ENCODE measurements around the gene LGALS16.
A peak's percentile ranks its signal among the peaks of the same experiment; 100 is the strongest.
"Not testable (repeated sequence)": the region's sequence is repeated elsewhere in the genome, so short reads cannot be mapped to it uniquely, and the experiment has no call there.

Gene LGALS16

DNA sequence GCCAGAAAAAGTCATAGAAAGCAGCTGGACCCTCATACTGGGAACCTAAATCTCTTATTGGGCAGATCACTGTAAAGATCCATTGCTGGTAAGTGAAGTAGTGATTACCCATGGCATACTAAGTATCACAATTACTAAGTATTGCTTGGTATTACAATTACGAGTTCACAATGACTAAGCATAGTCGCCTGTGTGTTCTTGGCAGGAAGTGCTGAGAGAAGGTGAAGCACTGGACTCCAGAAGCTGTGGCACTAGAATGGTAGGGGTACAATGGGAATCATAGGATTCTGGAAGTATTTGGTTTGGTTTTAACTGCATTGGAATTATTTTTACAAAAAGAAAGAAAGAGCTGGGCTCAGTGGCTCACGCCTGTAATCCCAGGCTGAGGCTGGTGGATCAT is 20.3 kb downstream of the LGALS16 start:
- 78 to 89% methylated on average over 1 to 3 of the region's 3 CpGs for WGBS, 2 experiments (ENCODE audit: insufficient coverage in 2 of 2)

DNA sequence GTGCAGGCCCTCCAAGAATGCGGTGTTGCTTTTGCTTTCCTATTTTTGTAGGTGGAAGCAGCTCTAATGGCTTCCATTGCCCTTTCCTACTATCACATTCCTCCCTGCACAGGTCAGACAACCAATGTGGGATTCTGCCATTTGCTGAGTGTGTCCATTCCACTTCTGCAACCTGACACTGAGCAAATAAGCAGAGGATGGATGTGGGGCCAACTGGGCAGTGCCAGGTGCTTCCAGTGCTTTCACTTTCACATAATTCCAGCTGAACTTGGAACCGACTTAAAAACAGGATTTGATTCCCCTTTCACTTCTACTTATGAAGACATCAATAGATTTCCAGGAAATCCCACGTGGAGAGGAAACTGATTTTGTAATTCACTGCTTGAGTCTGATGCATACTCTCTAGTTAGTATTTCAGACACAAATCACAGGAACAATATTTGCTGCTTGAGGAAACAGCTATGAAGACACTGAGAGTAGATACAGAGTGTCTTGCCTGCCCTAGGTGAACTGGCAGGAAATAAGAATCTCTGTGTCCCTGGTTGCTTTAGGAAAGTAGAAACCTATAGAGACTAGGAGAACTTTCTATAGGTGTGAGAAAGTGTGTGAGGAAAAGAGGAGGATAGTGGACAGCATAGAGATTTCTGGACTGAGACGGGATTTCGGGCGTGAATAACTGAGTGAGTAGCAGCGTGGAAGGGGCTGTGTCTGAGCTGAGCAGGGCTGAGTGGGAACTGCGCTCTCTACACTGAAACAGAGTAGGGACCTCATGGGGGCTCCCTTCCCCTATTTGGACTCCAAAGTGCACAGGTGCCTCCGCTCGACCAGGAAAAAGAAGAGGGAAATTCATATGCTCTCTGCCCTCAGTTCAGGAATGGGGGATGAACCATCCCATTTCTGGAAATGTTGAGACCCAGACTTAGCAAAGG is 22.5 kb downstream of the LGALS16 start:
- no peaks in the 10 kb centered on the region for H3K9me3 ChIP-seq (ENCODE audit: control insufficient read depth, low read length)
- no peak overlapping the region for H3K27ac ChIP-seq (ENCODE audit: low read depth, low read length, severe bottlenecking)
- H3K36me3 ChIP-seq (ENCODE audit: control insufficient read depth, insufficient read depth, low read length), result no peaks in the 10 kb centered on the region
- no peaks in the 10 kb centered on the region for H3K4me1 ChIP-seq (ENCODE audit: control insufficient read depth, insufficient read depth, low read length, poor library complexity, severe bottlenecking)
- H3K4me3 ChIP-seq (ENCODE audit: extremely low read depth, insufficient read depth, low read length, poor library complexity, severe bottlenecking), result no peak overlapping the region
- 70 to 75% methylated on average over 5 to 9 of the region's 10 CpGs for WGBS, 2 experiments (ENCODE audit: insufficient coverage in 2 of 2)

More for the DNA sequence above, 20.3 kb downstream of the LGALS16 start:
- Histone ChIP-seq H3K27ac (ENCODE audit: low read depth, low read length, severe bottlenecking) (no peak overlapping the region), H3K36me3 (ENCODE audit: control insufficient read depth, insufficient read depth, low read length) (no peaks in the 10 kb centered on the region), H3K4me3 (ENCODE audit: extremely low read depth, insufficient read depth, low read length, poor library complexity, severe bottlenecking) (no peak overlapping the region), H3K4me1 (ENCODE audit: control insufficient read depth, insufficient read depth, low read length, poor library complexity, severe bottlenecking) (no peaks in the 10 kb centered on the region), H3K9me3 (ENCODE audit: control insufficient read depth, low read length) (no peaks in the 10 kb centered on the region)

DNA sequence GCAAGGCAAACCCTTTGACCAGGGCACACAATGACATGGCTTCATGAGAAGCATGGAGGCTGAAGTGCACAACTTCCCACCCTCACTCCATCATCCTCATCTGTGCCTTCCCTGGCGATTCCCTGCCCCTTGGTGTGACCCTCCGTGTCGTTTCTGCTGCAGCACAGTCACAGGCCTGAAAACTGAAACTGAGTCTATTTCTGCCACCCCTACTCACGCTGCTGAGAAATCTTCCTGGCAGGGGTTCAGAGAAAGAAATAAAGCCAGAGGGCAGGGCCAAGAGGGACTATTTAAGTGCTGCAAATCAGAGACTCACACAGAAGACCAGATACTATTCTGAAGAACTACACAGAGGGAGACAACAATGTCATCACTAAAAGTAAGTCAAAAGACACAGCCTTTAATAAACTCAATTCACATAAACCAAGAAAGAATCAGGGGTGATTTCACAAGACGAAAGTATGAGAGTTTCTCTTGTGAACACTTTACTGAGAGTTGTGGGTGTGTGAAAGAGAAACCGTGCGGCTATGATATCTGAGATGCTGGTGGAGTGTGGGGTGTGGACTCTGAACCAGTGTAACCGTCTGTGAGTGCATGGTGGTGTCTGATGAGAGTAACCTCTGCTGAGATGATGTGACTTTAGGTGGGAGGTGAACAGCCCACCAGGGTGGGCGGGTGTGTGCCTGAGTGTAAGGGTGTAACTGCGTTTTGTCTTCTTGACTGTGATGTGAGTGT is 23.5 kb downstream of the LGALS16 start:
- Histone ChIP-seq H3K4me1 (ENCODE audit: control insufficient read depth, insufficient read depth, low read length, poor library complexity, severe bottlenecking) (no peaks in the 10 kb centered on the region), H3K36me3 (ENCODE audit: control insufficient read depth, insufficient read depth, low read length) (no peaks in the 10 kb centered on the region), H3K27ac (ENCODE audit: low read depth, low read length, severe bottlenecking) (no peak overlapping the region), H3K9me3 (ENCODE audit: control insufficient read depth, low read length) (no peaks in the 10 kb centered on the region), H3K4me3 (ENCODE audit: extremely low read depth, insufficient read depth, low read length, poor library complexity, severe bottlenecking) (no peak overlapping the region)
- 78 to 88% methylated on average over 6 to 9 of the region's 10 CpGs for WGBS, 2 experiments (ENCODE audit: insufficient coverage in 2 of 2)

DNA sequence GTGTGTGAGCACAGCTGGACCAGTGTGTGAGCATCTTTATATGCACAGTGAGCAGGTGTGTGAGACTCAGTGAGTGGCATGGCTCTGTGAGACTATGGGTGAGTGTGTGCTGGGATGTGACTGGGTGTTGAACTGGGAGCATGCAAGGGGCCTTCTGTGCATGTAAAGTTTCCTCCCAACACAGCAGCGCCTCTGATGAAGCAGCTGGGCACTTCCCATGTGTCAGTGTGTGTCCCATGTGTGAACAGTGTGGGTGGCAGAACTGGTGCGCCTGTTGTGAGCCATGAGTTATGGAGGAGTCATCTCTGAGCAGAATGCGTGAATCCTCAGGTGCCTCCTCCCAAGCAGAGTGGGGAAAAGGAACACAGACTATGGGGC is 24.1 kb downstream of the LGALS16 start:
- 83 to 89% methylated on average over 1 of the region's 3 CpGs for WGBS, 2 experiments (ENCODE audit: insufficient coverage in 2 of 2)
- H3K36me3 ChIP-seq (ENCODE audit: control insufficient read depth, insufficient read depth, low read length), result no peaks in the 10 kb centered on the region
- H3K4me1 ChIP-seq (ENCODE audit: control insufficient read depth, insufficient read depth, low read length, poor library complexity, severe bottlenecking), result peaks cover 4% of the 10 kb centered on the region
- H3K27ac ChIP-seq (ENCODE audit: low read depth, low read length, severe bottlenecking), result no peak overlapping the region
- no peak overlapping the region for H3K4me3 ChIP-seq (ENCODE audit: extremely low read depth, insufficient read depth, low read length, poor library complexity, severe bottlenecking)
- H3K9me3 ChIP-seq (ENCODE audit: control insufficient read depth, low read length), result no peaks in the 10 kb centered on the region

DNA sequence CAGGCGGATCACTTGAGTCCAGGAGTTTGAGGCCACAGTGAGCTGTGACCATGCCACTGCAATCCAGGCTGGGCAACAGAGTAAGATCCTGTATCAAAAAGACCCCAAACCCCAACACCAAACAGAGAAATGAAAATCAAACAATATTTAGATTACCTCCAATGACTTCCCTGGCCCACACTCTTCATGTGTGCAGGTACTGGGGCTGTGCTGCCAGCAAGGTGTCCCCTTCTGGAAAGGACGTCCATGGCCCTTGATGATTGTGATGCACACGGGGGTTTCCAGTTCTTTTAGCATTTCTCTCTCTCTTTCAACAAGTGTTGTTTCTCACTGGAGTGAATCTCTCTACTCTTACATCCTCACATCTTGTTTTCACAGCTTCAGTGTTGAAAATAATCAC is 24.9 kb downstream of the LGALS16 start:
- H3K36me3 ChIP-seq (ENCODE audit: control insufficient read depth, insufficient read depth, low read length), result no peaks in the 10 kb centered on the region
- H3K4me1 ChIP-seq (ENCODE audit: control insufficient read depth, insufficient read depth, low read length, poor library complexity, severe bottlenecking), result peaks cover 5% of the 10 kb centered on the region
- H3K9me3 ChIP-seq (ENCODE audit: control insufficient read depth, low read length), result no peaks in the 10 kb centered on the region
- WGBS, 2 experiments (ENCODE audit: insufficient coverage in 2 of 2), result 78 to 85% methylated on average over 3 of the region's 3 CpGs
- H3K27ac ChIP-seq (ENCODE audit: low read depth, low read length, severe bottlenecking), result no peak overlapping the region
- H3K4me3 ChIP-seq (ENCODE audit: extremely low read depth, insufficient read depth, low read length, poor library complexity, severe bottlenecking), result no peak overlapping the region

DNA sequence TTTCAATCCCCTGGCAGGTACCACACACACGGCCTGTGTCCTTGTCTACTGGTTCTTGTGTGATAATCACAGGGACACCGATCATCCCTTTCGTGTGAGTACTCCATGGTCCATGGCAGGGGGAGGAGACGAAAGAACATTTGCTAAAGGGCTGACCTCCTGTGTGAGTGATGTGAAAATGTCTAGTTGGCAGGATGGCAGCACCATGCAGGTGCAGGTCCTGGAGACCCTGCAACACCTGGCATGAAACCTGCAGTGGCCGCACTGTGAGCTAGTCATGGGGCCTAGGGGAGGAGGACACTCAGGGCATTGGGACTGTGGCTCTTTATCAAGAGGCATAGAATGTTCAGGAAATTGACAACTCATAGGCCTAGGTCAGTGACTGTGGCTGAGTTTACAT is 25.7 kb downstream of the LGALS16 start:
- H3K4me3 ChIP-seq (ENCODE audit: extremely low read depth, insufficient read depth, low read length, poor library complexity, severe bottlenecking), result no peak overlapping the region
- H3K27ac ChIP-seq (ENCODE audit: low read depth, low read length, severe bottlenecking), result no peak overlapping the region
- H3K4me1 ChIP-seq (ENCODE audit: control insufficient read depth, insufficient read depth, low read length, poor library complexity, severe bottlenecking), result peaks cover 5% of the 10 kb centered on the region
- no peaks in the 10 kb centered on the region for H3K9me3 ChIP-seq (ENCODE audit: control insufficient read depth, low read length)
- WGBS, 2 experiments (ENCODE audit: insufficient coverage in 2 of 2), result 93 to 96% methylated on average over 4 of the region's 5 CpGs
- H3K36me3 ChIP-seq (ENCODE audit: control insufficient read depth, insufficient read depth, low read length), result no peaks in the 10 kb centered on the region

DNA sequence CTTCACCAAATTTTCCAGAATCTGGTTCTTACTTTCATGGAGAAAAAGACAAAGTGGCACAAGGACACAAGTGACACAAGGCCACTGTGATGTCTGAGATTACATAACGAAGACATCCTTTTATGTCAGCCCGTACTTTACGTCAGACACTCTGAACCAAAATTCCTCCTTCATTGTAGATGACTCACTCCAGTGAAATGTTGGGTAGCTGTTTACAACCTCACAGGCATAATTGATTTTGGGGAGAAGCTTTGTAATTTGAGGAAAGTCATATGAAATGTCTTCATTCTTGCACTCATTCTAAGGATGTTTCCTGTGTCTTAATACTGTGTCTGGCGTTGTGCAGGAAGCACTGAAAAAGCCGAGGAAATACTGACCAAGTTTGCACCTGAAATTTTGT is 28.6 kb downstream of the LGALS16 start:
- H3K4me3 ChIP-seq (ENCODE audit: extremely low read depth, insufficient read depth, low read length, poor library complexity, severe bottlenecking), result no peak overlapping the region
- H3K36me3 ChIP-seq (ENCODE audit: control insufficient read depth, insufficient read depth, low read length), result no peaks in the 10 kb centered on the region
- 59 to 82% methylated on average over 3 to 5 of the region's 5 CpGs for WGBS, 2 experiments (ENCODE audit: insufficient coverage in 2 of 2)
- H3K27ac ChIP-seq (ENCODE audit: low read depth, low read length, severe bottlenecking), result peak overlapping the region; percentile 36
- no peaks in the 10 kb centered on the region for H3K9me3 ChIP-seq (ENCODE audit: control insufficient read depth, low read length)
- H3K4me1 ChIP-seq (ENCODE audit: control insufficient read depth, insufficient read depth, low read length, poor library complexity, severe bottlenecking), result peaks cover 5% of the 10 kb centered on the region

DNA sequence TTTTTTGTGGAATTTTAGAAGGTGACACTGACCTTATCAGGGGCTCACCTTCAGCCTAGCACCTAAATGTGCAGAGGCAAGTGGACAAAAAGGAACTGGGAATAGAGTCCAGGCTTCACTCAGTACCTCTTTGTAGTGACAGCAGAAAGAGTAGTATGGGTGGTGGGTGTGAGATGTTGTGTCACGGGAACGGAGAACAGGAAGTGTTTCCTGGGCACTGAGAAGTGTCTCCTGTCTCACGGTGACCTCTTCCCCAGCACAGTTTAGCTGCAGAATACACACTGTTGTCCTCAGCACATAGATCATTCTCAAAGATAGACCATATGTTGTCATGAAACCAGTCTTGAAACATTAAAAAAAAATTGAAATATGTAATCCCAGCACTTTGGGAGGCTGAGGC is 31.0 kb downstream of the LGALS16 start:
- Histone ChIP-seq H3K36me3 (ENCODE audit: control insufficient read depth, insufficient read depth, low read length) (no peaks in the 10 kb centered on the region), H3K4me1 (ENCODE audit: control insufficient read depth, insufficient read depth, low read length, poor library complexity, severe bottlenecking) (peaks cover 5% of the 10 kb centered on the region), H3K9me3 (ENCODE audit: control insufficient read depth, low read length) (no peaks in the 10 kb centered on the region), H3K27ac (ENCODE audit: low read depth, low read length, severe bottlenecking) (no peak overlapping the region), H3K4me3 (ENCODE audit: extremely low read depth, insufficient read depth, low read length, poor library complexity, severe bottlenecking) (no peak overlapping the region)
- WGBS, 2 experiments (ENCODE audit: insufficient coverage in 2 of 2), result no CpG with 5 or more reads among the region's 3 CpGs

DNA sequence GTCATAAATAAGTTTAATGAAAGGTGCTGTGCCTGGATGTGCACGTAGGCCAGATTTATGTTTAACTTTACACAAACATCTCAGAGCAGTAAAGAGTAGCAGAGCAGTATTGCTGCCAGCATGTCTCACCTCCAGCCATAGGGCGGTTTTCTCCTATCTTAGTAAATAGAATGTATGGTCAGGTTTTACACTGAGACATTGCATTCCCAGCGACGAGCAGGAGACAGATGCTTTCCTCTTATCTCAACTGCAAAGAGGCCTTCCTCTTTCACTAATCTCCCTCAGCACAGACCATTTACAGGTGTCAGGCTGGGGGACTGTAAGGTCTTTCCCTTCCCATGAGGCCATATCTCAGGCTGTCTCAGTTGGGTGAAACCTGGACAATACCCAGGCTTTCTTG is 32.9 kb downstream of the LGALS16 start:
- 81 to 88% methylated on average over 1 to 3 of the region's 4 CpGs for WGBS, 2 experiments (ENCODE audit: insufficient coverage in 2 of 2)

DNA sequence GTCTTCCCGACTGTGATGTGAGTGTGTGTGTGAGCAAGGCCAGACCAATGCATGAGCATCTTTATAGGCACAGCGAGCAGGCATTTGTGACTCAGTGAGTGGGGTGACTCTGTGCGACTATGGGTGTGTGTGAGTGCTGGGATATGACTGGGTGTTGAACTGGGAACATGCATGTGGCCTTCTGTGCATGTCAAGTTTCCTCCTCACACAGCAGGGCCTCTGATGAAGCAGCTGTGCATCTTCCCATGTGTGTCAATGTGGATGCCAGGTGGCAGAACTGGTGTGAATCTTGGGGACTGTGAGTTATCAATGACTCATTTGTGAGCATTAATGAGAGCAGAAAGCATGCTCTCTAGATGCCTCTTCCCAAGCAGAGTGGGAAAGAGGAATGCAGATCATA is 36.5 kb downstream of the LGALS16 start:
- Histone ChIP-seq H3K4me3 (ENCODE audit: extremely low read depth, insufficient read depth, low read length, poor library complexity, severe bottlenecking) (no peak overlapping the region), H3K36me3 (ENCODE audit: control insufficient read depth, insufficient read depth, low read length) (no peaks in the 10 kb centered on the region), H3K4me1 (ENCODE audit: control insufficient read depth, insufficient read depth, low read length, poor library complexity, severe bottlenecking) (no peaks in the 10 kb centered on the region), H3K9me3 (ENCODE audit: control insufficient read depth, low read length) (no peaks in the 10 kb centered on the region), H3K27ac (ENCODE audit: low read depth, low read length, severe bottlenecking) (no peak overlapping the region)
- WGBS, 2 experiments (ENCODE audit: insufficient coverage in 2 of 2), result 50 to 71% methylated on average over 1 to 2 of the region's 3 CpGs

More for the DNA sequence above, 32.9 kb downstream of the LGALS16 start:
- not testable (repeated sequence) for H3K36me3 ChIP-seq (ENCODE audit: control insufficient read depth, insufficient read depth, low read length); H3K9me3 ChIP-seq (ENCODE audit: control insufficient read depth, low read length); H3K4me1 ChIP-seq (ENCODE audit: control insufficient read depth, insufficient read depth, low read length, poor library complexity, severe bottlenecking); H3K27ac ChIP-seq (ENCODE audit: low read depth, low read length, severe bottlenecking); H3K4me3 ChIP-seq (ENCODE audit: extremely low read depth, insufficient read depth, low read length, poor library complexity, severe bottlenecking)

DNA sequence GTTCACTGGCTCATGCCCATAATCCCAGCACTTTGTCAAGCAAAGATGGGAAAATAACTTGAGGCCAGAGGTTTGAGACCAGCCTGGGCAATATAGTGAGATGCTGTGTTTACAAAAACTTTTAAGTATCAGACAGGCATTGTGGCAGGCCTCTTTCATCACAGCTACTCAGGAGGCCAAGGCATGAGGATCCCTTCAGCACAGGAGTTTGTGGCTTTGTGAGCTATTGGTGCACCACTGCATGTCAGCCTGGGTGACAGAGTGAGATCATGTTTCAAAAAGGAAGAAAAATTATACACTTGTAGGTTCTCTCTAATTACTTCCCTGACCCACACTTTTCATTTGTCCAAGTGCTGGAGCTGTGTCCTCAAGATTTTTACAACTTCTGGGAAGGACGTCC is 37.1 kb downstream of the LGALS16 start:
- no peaks in the 10 kb centered on the region for H3K9me3 ChIP-seq (ENCODE audit: control insufficient read depth, low read length)
- 50 to 100% methylated on average over 1 of the region's 1 CpG for WGBS, 2 experiments (ENCODE audit: insufficient coverage in 2 of 2)
- no peak overlapping the region for H3K4me3 ChIP-seq (ENCODE audit: extremely low read depth, insufficient read depth, low read length, poor library complexity, severe bottlenecking)
- no peaks in the 10 kb centered on the region for H3K36me3 ChIP-seq (ENCODE audit: control insufficient read depth, insufficient read depth, low read length)
- H3K27ac ChIP-seq (ENCODE audit: low read depth, low read length, severe bottlenecking), result no peak overlapping the region
- no peaks in the 10 kb centered on the region for H3K4me1 ChIP-seq (ENCODE audit: control insufficient read depth, insufficient read depth, low read length, poor library complexity, severe bottlenecking)
